IMR-90 (cell line): Measurements from ENCODE around the gene DENND1B. TPM values are rescaled to one million over a fixed set of nuclear protein-coding genes. Genes with fewer than 3 reads are reported as not detected.

ENCODE experiments used
- ATAC-seq: fragments of 200-7000 bp; cut with Tn5 transposase; 2 replicates; pipeline ENCODE4 v1.9.1; 2020; ENCODE audit warnings: low read depth, mild to moderate bottlenecking, moderate library complexity
- BruUV-seq: library from RNA; stranded (reverse); fragments of 400-500 nt; replicated peaks from 2 replicates; lab custom pipeline; 2021; lab: Mats Ljungman, UMichigan
- CTCF ChIA-PET: fragments of 300-600 bp; formaldehyde crosslinking; extraction: SDS; loops from one replicate; lab custom pipeline; 2021; ENCODE audit warnings: antibody characterized with exemption; lab: Yijun Ruan, JAX
- POLR2A ChIA-PET: fragments of 300-600 bp; sonication (Branson Sonifier 250); formaldehyde crosslinking; loops from one replicate; lab custom pipeline; 2022; ENCODE audit warnings: antibody characterized with exemption; ENCODE audit not compliant: unreplicated experiment; lab: Charles Lee
- DNase-seq: peaks from one replicate; pipeline ENCODE4 v3.0.0; 2013
- H2AFZ ChIP-seq: replicated peaks from 2 replicates; pipeline ENCODE3; 2013; ENCODE audit warnings: low read length, mild to moderate bottlenecking; ENCODE audit not compliant: poor library complexity
- H2AK5ac ChIP-seq: 2 replicates; pipeline ENCODE4 v1.6.1; 2013; ENCODE audit warnings: low read depth, low read length, inconsistent platforms
- H2AK9ac ChIP-seq: replicated peaks from 2 replicates; pipeline ENCODE3; 2013; ENCODE audit warnings: mild to moderate bottlenecking, low read depth, low read length, moderate library complexity; ENCODE audit not compliant: poor library complexity
- H2BK120ac ChIP-seq: 2 replicates; pipeline ENCODE4 v1.6.1; 2013; ENCODE audit warnings: low read depth, low read length, inconsistent platforms
- H2BK15ac ChIP-seq: 3 replicates; pipeline ENCODE4 v1.6.1; 2013; ENCODE audit warnings: low read depth, low read length, inconsistent platforms
- H2BK20ac ChIP-seq: 2 replicates; pipeline ENCODE4 v1.6.1; 2013; ENCODE audit warnings: low read depth, mild to moderate bottlenecking, inconsistent platforms, low read length, moderate library complexity
- H2BK5ac ChIP-seq: 2 replicates; pipeline ENCODE4 v1.6.1; 2013; ENCODE audit warnings: mild to moderate bottlenecking, low read depth, low read length, inconsistent platforms; ENCODE audit not compliant: poor library complexity, severe bottlenecking
- H3K14ac ChIP-seq: replicated peaks from 2 replicates; pipeline ENCODE4 v1.6.1; 2013; ENCODE audit warnings: low read depth, low read length, inconsistent platforms
- H3K18ac ChIP-seq: 2 replicates; pipeline ENCODE4 v1.6.1; 2013; ENCODE audit warnings: low read depth, low read length, control low read depth
- H3K23ac ChIP-seq: 2 replicates; pipeline ENCODE4 v1.6.1; 2013; ENCODE audit warnings: low read depth, low read length, inconsistent platforms
- H3K27ac ChIP-seq: 2 replicates; pipeline ENCODE4 v1.5.1; 2013; ENCODE audit warnings: mild to moderate bottlenecking, control low read depth, low read length; ENCODE audit not compliant: insufficient read depth
- H3K27me3 ChIP-seq: 2 replicates; pipeline ENCODE4 v1.6.1; 2013; ENCODE audit warnings: low read length; ENCODE audit not compliant: control insufficient read depth, insufficient read depth
- H3K36me3 ChIP-seq: 2 replicates; pipeline ENCODE4 v1.6.1; 2013; ENCODE audit warnings: low read length, mixed read lengths; ENCODE audit not compliant: control insufficient read depth, insufficient read depth
- H3K4ac ChIP-seq: 2 replicates; pipeline ENCODE4 v1.6.1; 2013; ENCODE audit warnings: low read depth, low read length, inconsistent platforms
- H3K4me1 ChIP-seq: 2 replicates; pipeline ENCODE4 v1.6.1; 2013; ENCODE audit warnings: low read length, mixed read lengths; ENCODE audit not compliant: control insufficient read depth, insufficient read depth
- H3K4me2 ChIP-seq: 2 replicates; pipeline ENCODE4 v1.6.1; 2013; ENCODE audit warnings: low read depth, mild to moderate bottlenecking, control low read depth, low read length, moderate library complexity
- H3K4me3 ChIP-seq: 2 replicates; pipeline ENCODE4 v1.5.1; 2013; ENCODE audit warnings: low read depth, mild to moderate bottlenecking, control low read depth, low read length, moderate library complexity; ENCODE audit not compliant: insufficient read depth
- H3K56ac ChIP-seq: 2 replicates; pipeline ENCODE4 v1.6.1; 2013; ENCODE audit warnings: low read length, inconsistent platforms; ENCODE audit not compliant: insufficient read depth; ENCODE audit errors: extremely low read depth
- H3K79me1 ChIP-seq, 2 experiments: 2 replicates each; pipeline ENCODE4 v1.6.1; 2013; ENCODE audit warnings: low read length in 2 of 2, inconsistent platforms in 1 of 2, low read depth in 1 of 2
- H3K9ac ChIP-seq: 2 replicates; pipeline ENCODE4 v1.6.1; 2013; ENCODE audit warnings: low read depth, low read length, control low read depth
- H3K9me1 ChIP-seq: 2 replicates; pipeline ENCODE4 v1.6.1; 2013; ENCODE audit warnings: low read length, inconsistent platforms; ENCODE audit not compliant: insufficient read depth
- H3K9me3 ChIP-seq: 2 replicates; pipeline ENCODE4 v1.6.1; 2013; ENCODE audit warnings: low read length; ENCODE audit not compliant: control insufficient read depth, insufficient read depth
- H4K20me1 ChIP-seq: 2 replicates; pipeline ENCODE4 v1.6.1; 2013; ENCODE audit warnings: low read length, inconsistent platforms; ENCODE audit not compliant: insufficient read depth
- H4K5ac ChIP-seq: 2 replicates; pipeline ENCODE4 v1.6.1; 2013; ENCODE audit warnings: mild to moderate bottlenecking, low read depth, low read length, control low read depth
- H4K8ac ChIP-seq, 2 experiments: 2 replicates each; pipeline ENCODE4 v1.6.1; 2013; ENCODE audit warnings: low read depth in 2 of 2, low read length in 2 of 2, control low read depth in 1 of 2, inconsistent platforms in 1 of 2
- H4K91ac ChIP-seq: 2 replicates; pipeline ENCODE4 v1.6.1; 2013; ENCODE audit warnings: low read depth, low read length, inconsistent platforms; ENCODE audit not compliant: insufficient read depth
- BHLHE40 ChIP-seq: fragments of 150-350 bp; IDR thresholded peaks from 2 replicates; pipeline ENCODE4 v1.6.1; 2016; ENCODE audit warnings: mild to moderate bottlenecking, low read depth, low read length
- CEBPB ChIP-seq: IDR thresholded peaks from 2 replicates; pipeline ENCODE4 v1.6.1; 2012; ENCODE audit warnings: low read depth, low read length, improper control_type of control experiment
- CHD1 ChIP-seq: IDR thresholded peaks from 2 replicates; pipeline ENCODE4 v1.6.1; 2012; ENCODE audit warnings: low read depth, low read length, improper control_type of control experiment
- ELK1 ChIP-seq: fragments of 150-350 bp; IDR thresholded peaks from 2 replicates; pipeline ENCODE4 v1.6.1; 2016; ENCODE audit warnings: low read depth, mild to moderate bottlenecking, low read length, moderate library complexity, borderline replicate concordance
- MAFK ChIP-seq: IDR thresholded peaks from 2 replicates; pipeline ENCODE4 v1.6.1; 2012; ENCODE audit warnings: low read depth, low read length, improper control_type of control experiment
- MAZ ChIP-seq: IDR thresholded peaks from 2 replicates; pipeline ENCODE4 v1.6.1; 2012; ENCODE audit warnings: low read depth, mild to moderate bottlenecking, low read length, improper control_type of control experiment, moderate library complexity, borderline replicate concordance
- MXI1 ChIP-seq: IDR thresholded peaks from 2 replicates; pipeline ENCODE4 v1.6.1; 2012; ENCODE audit warnings: low read depth, mild to moderate bottlenecking, low read length, moderate library complexity, borderline replicate concordance
- NFE2L2 ChIP-seq: fragments of 150-350 bp; IDR thresholded peaks from 2 replicates; pipeline ENCODE4 v1.6.1; 2016; ENCODE audit warnings: low read depth, mild to moderate bottlenecking, low read length
- POLR2A ChIP-seq: IDR thresholded peaks from 2 replicates; pipeline ENCODE4 v1.6.1; 2012; ENCODE audit warnings: mild to moderate bottlenecking, low read depth, low read length
- RAD21 ChIP-seq: IDR thresholded peaks from 2 replicates; pipeline ENCODE4 v1.6.1; 2012; ENCODE audit warnings: low read length, improper control_type of control experiment
- RCOR1 ChIP-seq: IDR thresholded peaks from 2 replicates; pipeline ENCODE4 v1.6.1; 2012; ENCODE audit warnings: mild to moderate bottlenecking, low read length, improper control_type of control experiment; ENCODE audit not compliant: insufficient replicate concordance
- RFX5 ChIP-seq: IDR thresholded peaks from 2 replicates; pipeline ENCODE4 v1.8.0; 2012; ENCODE audit warnings: low read depth, mild to moderate bottlenecking, low read length, moderate library complexity
- SMC3 ChIP-seq: fragments of 150-350 bp; IDR thresholded peaks from 2 replicates; pipeline ENCODE4 v1.6.1; 2016; ENCODE audit warnings: low read depth, mild to moderate bottlenecking, antibody characterized with exemption, low read length, moderate library complexity
- USF2 ChIP-seq: fragments of 150-350 bp; IDR thresholded peaks from 2 replicates; pipeline ENCODE4 v1.6.1; 2017; ENCODE audit warnings: mild to moderate bottlenecking, antibody characterized with exemption, low read length, low read depth
- dilution Hi-C: fragments of 300-500 bp; cut with HindIII; formaldehyde crosslinking; loops from one replicate; pipeline ENCODE4 v1.14.3; 2018; ENCODE audit warnings: low sequenced_read_pairs; ENCODE audit not compliant: unreplicated experiment
- in situ Hi-C: fragments of 300-500 bp; cut with MboI; formaldehyde crosslinking; loops from 3 replicates; pipeline ENCODE4 v1.14.3; 2019; ENCODE audit warnings: low sequenced_read_pairs, inconsistent platforms, mixed read lengths
- intact Hi-C: fragments of 100-400 bp; cut with micrococcal nuclease; formaldehyde crosslinking; loops from 2 replicates; pipeline ENCODE4 v1.10.0; 2022
- polyA plus RNA-seq, 3 experiments: library from polyadenylated mRNA; depleted of rRNA; stranded (reverse); fragments of >200 nt; gene quantifications; 2 replicates each; pipeline ENCODE4 v1.2.3, GENCODE V29; 2012; ENCODE audit warnings: low replicate concordance in 1 of 3
- total RNA-seq: library from RNA; depleted of rRNA; stranded (reverse); fragments of >200 nt; gene quantifications from 2 replicates; pipeline ENCODE4 v1.2.3, GENCODE V29; 2012

Gene DENND1B
- total and polyA plus RNA-seq, 2 of the 4 experiments (the other 2 are of a cell fraction): 4.0 to 24.2 TPM

GRCh38 chr1:197541411-197541810 lies 233.9 kb downstream of the DENND1B start:
- no peak overlapping the region for H2AK5ac ChIP-seq
- no peak overlapping the region for H2BK20ac ChIP-seq
- in situ Hi-C loops (loop anchor here (25.0 kb wide), 1 partner anchor 1146 kb away; no protein-coding TSS in a partner anchor), dilution Hi-C loops (no loop called here), intact Hi-C loops (no loop called here)
- no peaks in the 10 kb centered on the region for H3K9me3 ChIP-seq
- H3K18ac ChIP-seq: no peak overlapping the region
- H3K36me3 ChIP-seq: peaks cover 5% of the 10 kb centered on the region; the same call in 1 of the 2 replicates
- no peak overlapping the region for H3K4ac ChIP-seq
- H2BK15ac ChIP-seq: no peak overlapping the region
- no peak overlapping the region for H2AK9ac ChIP-seq
- no peaks in the 10 kb centered on the region for H3K4me1 ChIP-seq
- H4K8ac ChIP-seq: no peak overlapping the region
- CTCF ChIA-PET: interaction anchor here (1.1 kb wide), 1 partner anchor 18 kb away, joined by 3 read pairs; no protein-coding TSS in a partner anchor
- no peak overlapping the region for H4K5ac ChIP-seq
- POLR2A ChIA-PET: no interaction called here
- no peak overlapping the region for H2BK5ac ChIP-seq
- no peak overlapping the region for H2AFZ ChIP-seq
- H4K91ac ChIP-seq: no peak overlapping the region
- no peak overlapping the region for H3K27ac ChIP-seq
- H3K56ac ChIP-seq: no peak overlapping the region
- TF ChIP-seq RFX5 (no peak), POLR2A (no peak), RAD21 (no peak), USF2 (no peak), ELK1 (no peak), RCOR1 (no peak), CHD1 (no peak), SMC3 (no peak), MAFK (no peak), CEBPB (no peak), MXI1 (no peak), NFE2L2 (no peak), BHLHE40 (no peak), MAZ (no peak)
- no peak overlapping the region for H3K9ac ChIP-seq
- H2BK120ac ChIP-seq: no peak overlapping the region
- ATAC-seq: no peak
- H3K4me3 ChIP-seq: no peak overlapping the region
- H4K20me1 ChIP-seq: no peaks in the 10 kb centered on the region
- no peak overlapping the region for H3K4me2 ChIP-seq
- no peak overlapping the region for H3K14ac ChIP-seq
- no peak for DNase-seq
- H3K23ac ChIP-seq: no peak overlapping the region
- no peaks in the 10 kb centered on the region for H3K27me3 ChIP-seq
- H3K9me1 ChIP-seq: no peaks in the 10 kb centered on the region
- no TSS peak for BruUV-seq
- H3K79me1 ChIP-seq: no peaks in the 10 kb centered on the region
